ENCODE results near the gene CLEC11A.

Gene CLEC11A, protein sequence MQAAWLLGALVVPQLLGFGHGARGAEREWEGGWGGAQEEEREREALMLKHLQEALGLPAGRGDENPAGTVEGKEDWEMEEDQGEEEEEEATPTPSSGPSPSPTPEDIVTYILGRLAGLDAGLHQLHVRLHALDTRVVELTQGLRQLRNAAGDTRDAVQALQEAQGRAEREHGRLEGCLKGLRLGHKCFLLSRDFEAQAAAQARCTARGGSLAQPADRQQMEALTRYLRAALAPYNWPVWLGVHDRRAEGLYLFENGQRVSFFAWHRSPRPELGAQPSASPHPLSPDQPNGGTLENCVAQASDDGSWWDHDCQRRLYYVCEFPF

GRCh38 chr19:50723069-50723468, at the start of gene CLEC11A:
CLEC11A (plus strand) TSS chr19:50723364; CDS start chr19:50723526, 162 bp downstream.
- Histone ChIP-seq H3K27me3 (ENCODE audit: control insufficient read depth, insufficient read depth, low read length) (peaks cover 67% of the 10 kb centered on the region), H3K4me1 (ENCODE audit: control insufficient read depth, insufficient read depth, low read length) (peaks cover 10% of the 10 kb centered on the region), H3K4me3 (ENCODE audit: low read depth, low read length) (peak within 1 kb of the TSS; percentile 77), H3K9me3 (ENCODE audit: control insufficient read depth, insufficient read depth, low read length) (no peaks in the 10 kb centered on the region), H3K9ac (ENCODE audit: low read depth, low read length) (no peak within 1 kb of the TSS), H3K36me3 (ENCODE audit: control insufficient read depth, insufficient read depth, low read length) (no peaks in the 10 kb centered on the region)

GRCh38 chr19:50676625-50677197, 46.5 kb upstream of the CLEC11A start:
- Histone ChIP-seq H3K9ac (ENCODE audit: low read depth, low read length) (no peak overlapping the region), H3K36me3 (ENCODE audit: control insufficient read depth, insufficient read depth, low read length) (no peaks in the 10 kb centered on the region), H3K27me3 (ENCODE audit: control insufficient read depth, insufficient read depth, low read length) (peaks cover 59% of the 10 kb centered on the region), H3K4me1 (ENCODE audit: control insufficient read depth, insufficient read depth, low read length) (peaks cover 21% of the 10 kb centered on the region), H3K4me3 (ENCODE audit: low read depth, low read length) (no peak overlapping the region), H3K9me3 (ENCODE audit: control insufficient read depth, insufficient read depth, low read length) (no peaks in the 10 kb centered on the region)

DNA sequence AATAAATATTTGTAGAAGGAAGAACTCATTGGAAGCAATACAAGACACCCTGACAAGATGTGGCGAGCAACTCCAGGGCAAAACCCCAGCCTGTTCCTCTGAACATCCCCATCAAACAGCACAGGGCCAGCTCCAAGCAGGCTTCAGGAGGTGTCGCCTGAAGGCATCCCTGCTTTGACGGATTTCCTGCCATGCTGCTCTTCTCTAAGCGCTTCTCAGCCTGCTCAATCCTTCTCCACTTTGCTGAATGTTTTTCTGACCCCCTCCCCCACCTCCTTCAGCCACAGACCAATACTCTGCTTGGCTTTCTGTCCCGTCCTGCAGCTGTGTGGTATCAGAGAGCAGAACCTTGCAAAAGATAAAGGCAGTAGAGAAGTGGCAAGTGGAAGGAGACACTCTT, 45.5 kb upstream of the CLEC11A start:
- H3K27me3 ChIP-seq (ENCODE audit: control insufficient read depth, insufficient read depth, low read length) = peaks cover 55% of the 10 kb centered on the region
- peaks cover 21% of the 10 kb centered on the region for H3K4me1 ChIP-seq (ENCODE audit: control insufficient read depth, insufficient read depth, low read length)
- peak overlapping the region; percentile 8 for H3K4me3 ChIP-seq (ENCODE audit: low read depth, low read length)

DNA sequence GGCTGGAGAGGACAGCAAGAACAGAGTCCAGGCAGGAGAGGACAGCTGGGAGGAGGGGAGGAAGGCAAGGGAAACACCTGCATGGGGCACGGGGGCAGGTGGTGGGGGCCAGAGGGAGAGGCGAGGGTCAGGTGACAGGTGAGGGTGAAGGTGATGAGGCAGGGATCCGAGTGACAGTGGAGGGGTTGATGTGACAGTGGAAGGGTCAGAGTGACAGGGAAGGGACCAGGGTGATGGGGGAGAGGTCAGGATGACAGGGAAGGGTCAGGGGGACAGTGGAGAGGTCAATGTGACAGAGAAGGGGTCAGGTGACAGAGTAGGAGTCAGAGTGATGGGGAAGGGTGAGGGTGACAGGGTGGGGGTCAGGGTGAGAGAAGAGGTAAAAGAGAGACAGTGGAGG, 44.8 kb upstream of the CLEC11A start:
- peaks cover 20% of the 10 kb centered on the region for H3K4me1 ChIP-seq (ENCODE audit: control insufficient read depth, insufficient read depth, low read length)
- H3K4me3 ChIP-seq (ENCODE audit: low read depth, low read length) = no peak overlapping the region
- peaks cover 51% of the 10 kb centered on the region for H3K27me3 ChIP-seq (ENCODE audit: control insufficient read depth, insufficient read depth, low read length)
- H3K9me3 ChIP-seq (ENCODE audit: control insufficient read depth, insufficient read depth, low read length) = no peaks in the 10 kb centered on the region
- no peak overlapping the region for H3K9ac ChIP-seq (ENCODE audit: low read depth, low read length)
- H3K36me3 ChIP-seq (ENCODE audit: control insufficient read depth, insufficient read depth, low read length) = no peaks in the 10 kb centered on the region

More for the DNA sequence above, 45.5 kb upstream of the CLEC11A start:
- H3K9me3 ChIP-seq (ENCODE audit: control insufficient read depth, insufficient read depth, low read length) = no peaks in the 10 kb centered on the region
- H3K36me3 ChIP-seq (ENCODE audit: control insufficient read depth, insufficient read depth, low read length) = no peaks in the 10 kb centered on the region
- H3K9ac ChIP-seq (ENCODE audit: low read depth, low read length) = no peak overlapping the region

DNA sequence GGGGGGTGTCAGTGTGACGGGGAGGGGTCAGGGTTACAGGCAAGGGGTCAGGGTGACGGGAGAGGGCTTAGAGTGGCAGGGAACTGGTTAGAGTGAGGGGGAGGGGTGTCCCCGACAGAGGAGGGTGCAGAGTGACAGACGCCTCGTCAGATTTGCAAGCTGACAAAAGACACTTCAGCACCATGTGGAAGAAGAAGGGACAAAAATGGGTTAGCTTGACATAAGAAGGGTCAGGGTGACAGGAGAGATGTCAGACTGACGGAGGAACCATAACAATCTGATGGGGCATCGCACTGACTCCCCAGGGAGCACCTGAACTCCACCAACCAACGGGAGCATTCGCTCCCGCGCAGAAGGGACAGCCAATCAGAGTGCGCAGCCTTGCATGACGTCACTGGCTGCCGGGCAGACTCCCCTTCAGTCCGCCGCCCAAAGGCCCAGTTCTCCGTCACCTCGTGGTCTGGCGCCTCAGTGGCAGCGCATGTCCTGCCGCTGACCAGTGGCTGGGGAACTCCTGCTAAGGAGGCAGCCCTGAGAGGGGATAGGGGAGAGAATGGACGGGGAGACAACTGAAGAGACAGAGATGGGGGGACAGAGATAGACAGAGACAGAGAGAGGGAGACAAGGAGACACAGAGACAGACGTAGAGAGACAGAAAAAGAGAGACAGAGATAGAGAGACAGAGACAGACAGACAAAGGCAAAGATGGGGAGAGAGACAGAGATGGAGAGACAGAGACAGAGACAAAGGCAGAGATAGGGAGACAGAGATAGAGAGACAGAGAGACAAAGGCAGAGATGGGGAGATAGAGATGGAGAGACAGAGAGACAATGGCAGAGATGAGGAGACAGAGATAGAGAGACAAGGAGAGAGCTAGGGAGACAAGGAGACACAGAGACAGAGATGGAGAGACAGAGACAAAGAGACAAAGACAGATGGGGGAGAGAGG, 43.7 kb upstream of the CLEC11A start:
- Histone ChIP-seq H3K9me3 (ENCODE audit: control insufficient read depth, insufficient read depth, low read length) (no peaks in the 10 kb centered on the region), H3K9ac (ENCODE audit: low read depth, low read length) (no peak overlapping the region), H3K4me3 (ENCODE audit: low read depth, low read length) (peak overlapping the region; percentile 1), H3K27me3 (ENCODE audit: control insufficient read depth, insufficient read depth, low read length) (peaks cover 56% of the 10 kb centered on the region), H3K36me3 (ENCODE audit: control insufficient read depth, insufficient read depth, low read length) (no peaks in the 10 kb centered on the region), H3K4me1 (ENCODE audit: control insufficient read depth, insufficient read depth, low read length) (peaks cover 13% of the 10 kb centered on the region)

GRCh38 chr19:50686310-50687032, 36.7 kb upstream of the CLEC11A start:
- no peak overlapping the region for H3K9ac ChIP-seq (ENCODE audit: low read depth, low read length)
- no peaks in the 10 kb centered on the region for H3K9me3 ChIP-seq (ENCODE audit: control insufficient read depth, insufficient read depth, low read length)
- H3K4me1 ChIP-seq (ENCODE audit: control insufficient read depth, insufficient read depth, low read length) = no peaks in the 10 kb centered on the region
- H3K4me3 ChIP-seq (ENCODE audit: low read depth, low read length) = peak overlapping the region; percentile 33
- peaks cover 83% of the 10 kb centered on the region for H3K27me3 ChIP-seq (ENCODE audit: control insufficient read depth, insufficient read depth, low read length)
- H3K36me3 ChIP-seq (ENCODE audit: control insufficient read depth, insufficient read depth, low read length) = no peaks in the 10 kb centered on the region

- Histone ChIP-seq H3K36me3 (ENCODE audit: control insufficient read depth, insufficient read depth, low read length) (no peaks in the 10 kb centered on the region), H3K4me3 (ENCODE audit: low read depth, low read length) (no peak overlapping the region), H3K4me1 (ENCODE audit: control insufficient read depth, insufficient read depth, low read length) (peaks cover 3% of the 10 kb centered on the region), H3K9me3 (ENCODE audit: control insufficient read depth, insufficient read depth, low read length) (no peaks in the 10 kb centered on the region), H3K9ac (ENCODE audit: low read depth, low read length) (no peak overlapping the region), H3K27me3 (ENCODE audit: control insufficient read depth, insufficient read depth, low read length) (peaks cover 91% of the 10 kb centered on the region)
Observed at GRCh38 chr19:50688766-50689165, 34.4 kb upstream of the CLEC11A start.

DNA sequence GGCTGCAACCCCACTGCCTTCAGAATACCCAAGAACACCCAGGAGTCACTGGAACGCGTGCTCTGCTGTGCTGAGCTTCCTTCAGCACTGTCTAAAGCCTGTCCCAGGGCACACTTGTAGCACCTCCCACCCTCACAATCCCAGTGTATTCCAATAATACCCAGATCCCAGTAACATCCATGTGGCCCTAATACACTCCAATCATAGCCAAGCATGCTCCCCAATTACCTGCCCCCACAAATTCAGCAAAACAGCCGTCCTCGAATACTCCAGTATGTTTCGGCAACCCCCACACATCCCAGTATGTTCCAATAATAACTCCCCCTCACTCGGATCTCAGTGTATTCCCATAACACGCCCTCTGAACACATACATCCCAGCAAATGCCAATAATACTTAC, 32.7 kb upstream of the CLEC11A start:
- no peaks in the 10 kb centered on the region for H3K36me3 ChIP-seq (ENCODE audit: control insufficient read depth, insufficient read depth, low read length)
- H3K27me3 ChIP-seq (ENCODE audit: control insufficient read depth, insufficient read depth, low read length) = peaks cover 82% of the 10 kb centered on the region
- no peak overlapping the region for H3K9ac ChIP-seq (ENCODE audit: low read depth, low read length)
- no peaks in the 10 kb centered on the region for H3K9me3 ChIP-seq (ENCODE audit: control insufficient read depth, insufficient read depth, low read length)
- no peak overlapping the region for H3K4me3 ChIP-seq (ENCODE audit: low read depth, low read length)
- peaks cover 3% of the 10 kb centered on the region for H3K4me1 ChIP-seq (ENCODE audit: control insufficient read depth, insufficient read depth, low read length)

DNA sequence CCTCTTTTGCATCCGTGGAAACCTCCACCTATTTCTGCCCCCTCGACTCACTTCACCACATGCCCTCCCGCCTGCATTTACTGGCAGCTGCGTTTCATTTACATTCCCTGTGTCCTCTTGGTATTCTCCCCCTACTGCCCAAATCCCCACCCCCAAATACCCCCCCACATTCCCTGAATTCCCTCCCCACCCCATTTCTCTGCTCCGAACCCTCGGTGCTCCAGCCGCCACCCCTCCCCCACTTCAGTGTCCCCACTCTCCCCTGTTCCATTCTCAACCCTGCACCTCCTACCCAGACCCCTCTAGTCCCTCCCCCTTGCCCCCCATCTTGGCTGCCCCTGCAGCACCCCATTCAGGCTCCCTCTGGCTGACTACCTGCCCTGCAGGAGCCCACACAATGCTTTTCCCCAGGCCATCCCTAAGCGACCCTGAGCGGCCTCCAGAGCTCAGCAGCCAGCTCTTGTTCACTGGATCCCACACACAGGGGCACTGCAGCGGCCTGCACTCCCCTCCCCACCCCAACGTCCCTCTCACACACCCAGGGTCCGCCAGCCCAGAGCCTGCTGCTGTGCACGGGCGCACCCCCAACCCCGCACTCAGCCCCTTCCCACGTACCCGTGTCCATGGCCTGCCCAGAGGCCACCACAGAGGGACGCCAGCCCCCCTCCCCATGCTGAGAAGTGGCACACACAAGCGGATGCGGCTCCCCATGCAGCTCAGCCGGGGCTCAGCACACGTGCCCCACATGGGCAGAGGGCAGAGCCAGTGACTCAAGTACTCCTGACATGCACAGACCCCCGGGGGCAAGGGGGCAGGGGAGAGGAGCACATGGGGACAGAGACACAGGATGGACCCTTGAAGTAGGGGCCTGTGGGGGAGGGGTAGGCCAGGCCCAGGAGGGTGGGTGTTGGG, 29.8 kb upstream of the CLEC11A start:
- Histone ChIP-seq H3K36me3 (ENCODE audit: control insufficient read depth, insufficient read depth, low read length) (no peaks in the 10 kb centered on the region), H3K4me3 (ENCODE audit: low read depth, low read length) (peak overlapping the region; percentile 26), H3K9me3 (ENCODE audit: control insufficient read depth, insufficient read depth, low read length) (no peaks in the 10 kb centered on the region), H3K27me3 (ENCODE audit: control insufficient read depth, insufficient read depth, low read length) (peaks cover 85% of the 10 kb centered on the region), H3K9ac (ENCODE audit: low read depth, low read length) (no peak overlapping the region), H3K4me1 (ENCODE audit: control insufficient read depth, insufficient read depth, low read length) (peaks cover 3% of the 10 kb centered on the region)

DNA sequence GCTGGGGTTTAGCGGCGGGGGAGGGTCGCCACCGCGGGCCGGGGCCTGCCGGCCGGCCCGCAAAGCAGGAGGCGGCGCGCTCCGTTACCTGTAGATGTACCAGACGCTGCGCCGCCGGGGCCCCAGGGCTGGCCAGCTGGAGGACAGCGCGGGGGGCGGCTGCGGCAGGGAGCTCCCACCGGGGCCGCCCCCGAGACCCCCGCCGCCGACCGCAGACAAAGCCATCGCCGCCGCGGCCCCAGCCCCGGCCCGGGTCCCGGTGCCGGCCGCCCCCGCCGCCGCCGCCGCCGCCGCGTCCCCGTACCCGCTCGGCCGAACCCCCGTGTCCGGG, 28.4 kb upstream of the CLEC11A start:
- Histone ChIP-seq H3K4me1 (ENCODE audit: control insufficient read depth, insufficient read depth, low read length) (peaks cover 3% of the 10 kb centered on the region), H3K9ac (ENCODE audit: low read depth, low read length) (no peak overlapping the region), H3K36me3 (ENCODE audit: control insufficient read depth, insufficient read depth, low read length) (no peaks in the 10 kb centered on the region), H3K27me3 (ENCODE audit: control insufficient read depth, insufficient read depth, low read length) (peaks cover 88% of the 10 kb centered on the region), H3K4me3 (ENCODE audit: low read depth, low read length) (no peak overlapping the region), H3K9me3 (ENCODE audit: control insufficient read depth, insufficient read depth, low read length) (no peaks in the 10 kb centered on the region)
